SK-N-SH (cell line): ENCODE data around the gene DBNDD2. TPM values are rescaled to one million over a fixed set of nuclear protein-coding genes. Genes with fewer than 3 reads are reported as not detected.

Experiments
- CTCF ChIA-PET: fragments of 300-600, 350-600 bp; formaldehyde crosslinking; extraction: SDS; loops from one replicate; lab custom pipeline; 2021; lab: Yijun Ruan, JAX
- POLR2A ChIA-PET: fragments of 350-600 bp; sonication (Branson Sonifier 250); formaldehyde crosslinking; extraction: SDS; loops from one replicate; lab custom pipeline; 2020; ENCODE audit warnings: antibody characterized with exemption, inconsistent platforms; lab: Yijun Ruan, JAX
- DNase-seq: peaks from one replicate; pipeline ENCODE4 v3.0.0; 2012
- H2AFZ ChIP-seq: fragments of 200-600 bp; sonication (generic); 2 replicates; pipeline ENCODE4 v1.8.1; 2016; ENCODE audit warnings: antibody characterized with exemption, mild to moderate bottlenecking, low read depth
- H3F3A ChIP-seq: fragments of 200-600 bp; sonication (generic); replicated peaks from 2 replicates; pipeline ENCODE3; 2016; ENCODE audit warnings: antibody characterized with exemption, mild to moderate bottlenecking; ENCODE audit not compliant: insufficient read depth
- H3K27ac ChIP-seq, 2 experiments: fragments of 200-500 bp in 1 of 2; fragments of 200-600 bp in 1 of 2; sonication (Bioruptor generic) in 1 of 2; sonication (generic), shearing (Covaris generic) in 1 of 2; 2 replicates each; pipeline versions ENCODE4 v1.5.1 to v1.6.1; 2014 to 2016; ENCODE audit warnings: low read depth in 2 of 2, inconsistent platforms in 1 of 2, low read length in 1 of 2, mild to moderate bottlenecking in 1 of 2, mixed read lengths in 1 of 2
- H3K27me3 ChIP-seq: fragments of 200-600 bp; sonication (generic), shearing (Covaris generic); 2 replicates; pipeline ENCODE4 v1.6.1; 2016; ENCODE audit warnings: mixed run types; ENCODE audit not compliant: insufficient read depth
- H3K36me3 ChIP-seq, 2 experiments: fragments of 200-500 bp in 1 of 2; fragments of 200-600 bp in 1 of 2; sonication (Bioruptor generic) in 1 of 2; sonication (generic) in 1 of 2; replicated peaks in 1 of 2; 2 replicates each; pipeline versions ENCODE3 to v1.5.1; 2014 to 2016; ENCODE audit warnings: low read length in 1 of 2, mild to moderate bottlenecking in 1 of 2; ENCODE audit not compliant: insufficient read depth in 2 of 2, control insufficient read depth in 1 of 2
- H3K4me1 ChIP-seq, 2 experiments: fragments of 200-500 bp in 1 of 2; fragments of 200-600 bp in 1 of 2; sonication (Bioruptor generic) in 1 of 2; sonication (generic), shearing (Covaris generic) in 1 of 2; 2 replicates each; pipeline versions ENCODE4 v1.5.1 to v1.6.1; 2014 to 2016; ENCODE audit warnings: low read depth in 1 of 2, low read length in 1 of 2, mixed run types in 1 of 2; ENCODE audit not compliant: insufficient read depth in 2 of 2, control insufficient read depth in 1 of 2
- H3K4me2 ChIP-seq: fragments of 200-600 bp; sonication (generic), shearing (Covaris generic); 2 replicates; pipeline ENCODE4 v1.6.1; 2017; ENCODE audit warnings: mixed run types
- H3K4me3 ChIP-seq, 2 experiments: fragments of 200-500 bp in 1 of 2; fragments of 200-600 bp in 1 of 2; sonication (Bioruptor generic) in 1 of 2; sonication (generic), shearing (Covaris generic) in 1 of 2; 2 replicates each; pipeline versions ENCODE4 v1.5.1 to v1.8.1; 2014 to 2016; ENCODE audit warnings: low read depth in 2 of 2, inconsistent platforms in 1 of 2, low read length in 1 of 2, mild to moderate bottlenecking in 1 of 2, mixed read lengths in 1 of 2, moderate library complexity in 1 of 2
- H3K79me2 ChIP-seq: fragments of 200-600 bp; sonication (generic); 2 replicates; pipeline ENCODE4 v1.8.1; 2017; ENCODE audit warnings: mild to moderate bottlenecking; ENCODE audit not compliant: insufficient read depth
- H3K9ac ChIP-seq: fragments of 200-600 bp; sonication (generic); 2 replicates; pipeline ENCODE4 v1.6.1; 2017; ENCODE audit warnings: mixed run types
- H3K9me2 ChIP-seq: fragments of 200-600 bp; sonication (generic); 2 replicates; pipeline ENCODE4 v1.6.1; 2017; ENCODE audit warnings: mixed run types
- H3K9me3 ChIP-seq: fragments of 200-600 bp; sonication (generic); 2 replicates; pipeline ENCODE4 v1.6.1; 2017; ENCODE audit warnings: mixed run types, mild to moderate bottlenecking, moderate library complexity
- H4K20me1 ChIP-seq: fragments of 200-600 bp; sonication (generic); 2 replicates; pipeline ENCODE4 v1.6.1; 2017; ENCODE audit warnings: mild to moderate bottlenecking, mixed run types; ENCODE audit not compliant: insufficient read depth
- EP300 ChIP-seq, 2 experiments: IDR thresholded peaks; 2 replicates each; pipeline versions ENCODE4 v1.4.0 to v1.6.1; 2012; ENCODE audit warnings: borderline replicate concordance in 1 of 2, low read depth in 1 of 2, low read length in 1 of 2
- EZH2phosphoT487 ChIP-seq: fragments of 200-600 bp; sonication (generic); IDR thresholded peaks from 2 replicates; pipeline ENCODE4 v1.6.1; 2017; ENCODE audit warnings: low read depth, mixed run types, mild to moderate bottlenecking, antibody characterized with exemption, moderate library complexity, borderline replicate concordance
- FOSL2 ChIP-seq: IDR thresholded peaks from 2 replicates; pipeline ENCODE4 v1.4.0; 2012; ENCODE audit warnings: low read depth, mild to moderate bottlenecking, moderate library complexity, borderline replicate concordance
- FOXJ3 ChIP-seq: sonication (generic); formaldehyde crosslinking; IDR thresholded peaks from 2 replicates; pipeline ENCODE4 v1.5.1; 2020; ENCODE audit warnings: mild to moderate bottlenecking, missing genetic modification reagents
- GABPA ChIP-seq: IDR thresholded peaks from 2 replicates; pipeline ENCODE4 v1.4.0; 2012; ENCODE audit warnings: low read depth, mild to moderate bottlenecking
- GATA2 ChIP-seq: sonication (generic); formaldehyde crosslinking; IDR thresholded peaks from 2 replicates; pipeline ENCODE4 v1.5.0; 2020; ENCODE audit warnings: mild to moderate bottlenecking, missing genetic modification reagents
- IRF3 ChIP-seq: fragments of 150-350 bp; IDR thresholded peaks from 2 replicates; pipeline ENCODE4 v1.6.1; 2016; ENCODE audit warnings: mild to moderate bottlenecking, low read depth, low read length
- JUND ChIP-seq: IDR thresholded peaks from 2 replicates; pipeline ENCODE4 v1.4.0; 2012
- MEF2A ChIP-seq: IDR thresholded peaks from 2 replicates; pipeline ENCODE4 v1.4.0; 2012; ENCODE audit warnings: low read depth, borderline replicate concordance
- MXI1 ChIP-seq: IDR thresholded peaks from 2 replicates; pipeline ENCODE4 v1.6.1; 2012; ENCODE audit warnings: mild to moderate bottlenecking, low read depth, low read length, improper control_type of control experiment
- RCOR1 ChIP-seq: fragments of 150-350 bp; IDR thresholded peaks from 2 replicates; pipeline ENCODE4 v1.6.1; 2017; ENCODE audit warnings: antibody characterized with exemption, low read length
- RXRA ChIP-seq: IDR thresholded peaks from 2 replicates; pipeline ENCODE4 v1.4.0; 2012; ENCODE audit warnings: low read depth, mild to moderate bottlenecking, borderline replicate concordance
- SIN3A ChIP-seq: IDR thresholded peaks from 2 replicates; pipeline ENCODE4 v1.6.1; 2012; ENCODE audit warnings: low read depth, mild to moderate bottlenecking, low read length, moderate library complexity, borderline replicate concordance
- SMC3 ChIP-seq: IDR thresholded peaks from 2 replicates; pipeline ENCODE4 v1.6.1; 2012; ENCODE audit warnings: low read depth, low read length, improper control_type of control experiment
- TCF12 ChIP-seq: IDR thresholded peaks from 2 replicates; pipeline ENCODE4 v1.4.0; 2012
- TEAD4 ChIP-seq: IDR thresholded peaks from 2 replicates; pipeline ENCODE4 v1.4.0; 2012; ENCODE audit warnings: mild to moderate bottlenecking, borderline replicate concordance; ENCODE audit not compliant: insufficient read depth
- USF1 ChIP-seq: IDR thresholded peaks from 2 replicates; pipeline ENCODE4 v1.4.0; 2012; ENCODE audit warnings: low read depth, borderline replicate concordance
- ZBTB33 ChIP-seq: IDR thresholded peaks from 2 replicates; pipeline ENCODE4 v1.4.0; 2012; ENCODE audit warnings: low read depth, borderline replicate concordance
- WGBS: methylation state at CpG from one replicate; pipeline ENCODE4 v1.1.6; 2017; ENCODE audit warnings: low lambda C conversion rate; 5-methylcytosine and 5-hydroxymethylcytosine counted together
- polyA plus RNA-seq, 3 experiments: library from polyadenylated mRNA; depleted of rRNA; stranded (reverse); fragments of >200 nt; gene quantifications; 2 replicates each; pipeline ENCODE4 v1.2.3, GENCODE V29; 2012
- TF ChIP-seq, protein P1 (sequence below): IDR thresholded peaks from 2 replicates; pipeline ENCODE4; 2012

DBNDD2 gene
- polyA plus RNA-seq, 1 of the 3 experiments (the other 2 are of a cell fraction): 22.4 TPM

DNA sequence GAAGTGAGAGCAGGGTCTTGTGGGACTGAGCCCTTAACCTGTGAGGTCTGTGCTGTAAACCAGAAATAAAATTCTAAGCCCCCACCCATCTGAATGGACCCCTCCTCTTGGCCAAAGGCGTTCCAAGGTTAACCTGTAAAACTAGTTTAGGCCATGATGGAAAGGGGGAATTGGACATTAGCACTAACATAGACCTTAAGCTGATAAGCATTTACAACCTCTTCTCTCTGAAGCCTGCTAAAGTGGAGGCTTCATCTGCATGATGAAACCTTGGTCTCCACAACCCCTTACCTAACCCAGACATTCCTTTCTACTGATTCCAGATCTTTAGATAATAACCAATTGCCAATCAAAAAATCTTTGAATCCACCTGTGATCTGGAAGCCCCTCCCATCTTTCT lies 33.7 kb downstream of the DBNDD2 start:
- Histone ChIP-seq H3K9me3 (no peaks in the 10 kb centered on the region), H3K4me1 (no peaks in the 10 kb centered on the region; a peak in 1 of 4 replicates), H3K79me2 (no peaks in the 10 kb centered on the region), H3K4me3 (no peak overlapping the region), H2AFZ (no peak overlapping the region), H3K9ac (no peak overlapping the region)
- TF ChIP-seq EZH2phosphoT487: no peak
- no peak for TF ChIP-seq FOSL2
- no peak for TF ChIP-seq IRF3
- TF ChIP-seq TCF12: no peak
- no peak for TF ChIP-seq FOXJ3
- TF ChIP-seq RXRA: no peak
- no peak for TF ChIP-seq SIN3A
- TF ChIP-seq GATA2 (CRISPR knock-in tag): no peak
- TF ChIP-seq, protein P1, sequence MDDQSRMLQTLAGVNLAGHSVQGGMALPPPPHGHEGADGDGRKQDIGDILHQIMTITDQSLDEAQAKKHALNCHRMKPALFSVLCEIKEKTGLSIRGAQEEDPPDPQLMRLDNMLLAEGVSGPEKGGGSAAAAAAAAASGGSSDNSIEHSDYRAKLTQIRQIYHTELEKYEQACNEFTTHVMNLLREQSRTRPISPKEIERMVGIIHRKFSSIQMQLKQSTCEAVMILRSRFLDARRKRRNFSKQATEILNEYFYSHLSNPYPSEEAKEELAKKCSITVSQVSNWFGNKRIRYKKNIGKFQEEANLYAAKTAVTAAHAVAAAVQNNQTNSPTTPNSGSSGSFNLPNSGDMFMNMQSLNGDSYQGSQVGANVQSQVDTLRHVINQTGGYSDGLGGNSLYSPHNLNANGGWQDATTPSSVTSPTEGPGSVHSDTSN: no peak
- TF ChIP-seq EP300 (IDR thresholded peaks at IDR 0.05; ENCODE audit: borderline replicate concordance in 1 of 2, low read depth in 1 of 2, low read length in 1 of 2): no peak
- TF ChIP-seq MXI1: no peak
- no peak for TF ChIP-seq MEF2A
- TF ChIP-seq JUND: no peak
- no peak for TF ChIP-seq SMC3
- TF ChIP-seq RCOR1: no peak
- TF ChIP-seq GABPA: no peak
- no peak for TF ChIP-seq USF1
- TF ChIP-seq, all 33 proteins: peak for 0
- POLR2A ChIA-PET: no interaction called here
- Histone ChIP-seq H4K20me1 (no peaks in the 10 kb centered on the region), H3F3A (no peaks in the 10 kb centered on the region), H3K4me2 (no peak overlapping the region), H3K27ac (no peak overlapping the region), H3K9me2 (no peaks in the 10 kb centered on the region), H3K27me3 (peaks cover 13% of the 10 kb centered on the region; the same call in 1 of the 2 replicates), H3K36me3 (no peaks in the 10 kb centered on the region)
- CTCF ChIA-PET: no interaction called here
- 31% methylated on average over 1 of the region's 1 CpG for WGBS
- DNase-seq: no peak

GRCh38 chr20:45444050-45444449 lies 36.0 kb downstream of the DBNDD2 start:
- TF ChIP-seq GABPA (no peak), ZBTB33 (no peak), GATA2 (CRISPR knock-in tag) (no peak), MEF2A (no peak), TEAD4 (no peak)
- H3K36me3 ChIP-seq: no peaks in the 10 kb centered on the region
- CTCF ChIA-PET: interaction anchor here (1.0 to 2.3 kb wide), 3 partner anchors 70 to 328 kb away, joined by 4 to 10 read pairs (median 4); no protein-coding TSS in a partner anchor
- no peak overlapping the region for H2AFZ ChIP-seq
- no peak overlapping the region for H3K4me3 ChIP-seq
- peaks cover 13% of the 10 kb centered on the region; the same call in 1 of the 2 replicates for H3K27me3 ChIP-seq
- H3K79me2 ChIP-seq: no peaks in the 10 kb centered on the region
- H3K27ac ChIP-seq: no peak overlapping the region
- no peaks in the 10 kb centered on the region for H3K4me1 ChIP-seq
- H3K9ac ChIP-seq: no peak overlapping the region
- H3F3A ChIP-seq: no peaks in the 10 kb centered on the region
- DNase-seq: no peak
- H3K9me3 ChIP-seq: no peaks in the 10 kb centered on the region
- POLR2A ChIA-PET: interaction anchor here (1.1 kb wide), 1 partner anchor 83 kb away, joined by 6 read pairs; no protein-coding TSS in a partner anchor
- no peak overlapping the region for H3K4me2 ChIP-seq
- H4K20me1 ChIP-seq: no peaks in the 10 kb centered on the region
- H3K9me2 ChIP-seq: no peaks in the 10 kb centered on the region
